HG03175 (cell line): ENCODE data around the gene CHCHD3.

Source experiments
- ATAC-seq: cut with Tn5 transposase; IDR thresholded peaks from one replicate; pipeline ENCODE4 v1.9.1; 2021; ENCODE audit warnings: mild to moderate bottlenecking, moderate library complexity; ENCODE audit not compliant: unreplicated experiment

Gene CHCHD3

GRCh38 chr7:132782777-132783640, 298.9 kb downstream of the CHCHD3 start:
- no peak for ATAC-seq

GRCh38 chr7:132780822-132781221, 301.1 kb downstream of the CHCHD3 start:
- no peak for ATAC-seq

- no peak for ATAC-seq
These were observed 302.7 kb downstream of the CHCHD3 start for GRCh38 chr7:132779164-132779563.

GRCh38 chr7:132778761-132779160, 303.1 kb downstream of the CHCHD3 start:
- ATAC-seq, result no peak

GRCh38 chr7:132777956-132778355, 303.9 kb downstream of the CHCHD3 start:
- ATAC-seq, result no peak

GRCh38 chr7:132777414-132777813, 304.5 kb downstream of the CHCHD3 start:
- ATAC-seq, result no peak

- ATAC-seq, result no peak
These were observed 305.8 kb downstream of the CHCHD3 start for GRCh38 chr7:132776048-132776620.

GRCh38 chr7:132773527-132773956, 308.3 kb downstream of the CHCHD3 start:
- no peak for ATAC-seq

- ATAC-seq, result no peak
These were observed 310.6 kb downstream of the CHCHD3 start for GRCh38 chr7:132771301-132771730.

GRCh38 chr7:132770055-132770454, 311.8 kb downstream of the CHCHD3 start:
- ATAC-seq, result no peak

GRCh38 chr7:132769280-132769679, 312.6 kb downstream of the CHCHD3 start:
- no peak for ATAC-seq

- no peak for ATAC-seq
These were observed 313.8 kb downstream of the CHCHD3 start for GRCh38 chr7:132768099-132768498.

- no peak for ATAC-seq
These were observed 314.5 kb downstream of the CHCHD3 start for GRCh38 chr7:132767378-132767777.

GRCh38 chr7:132766660-132767059, 315.2 kb downstream of the CHCHD3 start:
- no peak for ATAC-seq

GRCh38 chr7:132765861-132766260, 316.0 kb downstream of the CHCHD3 start:
- no peak for ATAC-seq

- no peak for ATAC-seq
These were observed 317.1 kb downstream of the CHCHD3 start for GRCh38 chr7:132764762-132765161.

GRCh38 chr7:132760866-132761265, 321.0 kb downstream of the CHCHD3 start:
- no peak for ATAC-seq

- ATAC-seq, result no peak
These were observed 321.7 kb downstream of the CHCHD3 start for GRCh38 chr7:132760244-132760623.

GRCh38 chr7:132759482-132760243, 322.2 kb downstream of the CHCHD3 start:
- ATAC-seq, result no peak

- ATAC-seq, result no peak
These were observed 322.9 kb downstream of the CHCHD3 start for GRCh38 chr7:132758986-132759385.

- no peak for ATAC-seq
These were observed 324.1 kb downstream of the CHCHD3 start for GRCh38 chr7:132757783-132758182.
